ENCODE data around the gene SUGCT. TPM values are rescaled to one million over a fixed set of nuclear protein-coding genes. Genes with fewer than 3 reads are reported as not detected.

The SUGCT gene
- total RNA-seq, 2 experiments from 2014 or later: 0.95 to 1.2 TPM

GRCh38 chr7:40316176-40316575, 181.4 kb downstream of the SUGCT start:
- Histone ChIP-seq H3K27me3 (ENCODE audit: control insufficient read depth in 1 of 2, insufficient read depth in 2 of 2, low read length in 2 of 2) (no peaks in the 10 kb centered on the region), H3K9me3 (ENCODE audit: control insufficient read depth in 1 of 2, insufficient read depth in 1 of 2, low read length in 2 of 2) (no peaks in the 10 kb centered on the region), H3K36me3 (ENCODE audit: insufficient read depth, low read length) (no peaks in the 10 kb centered on the region), H3K4me3 (ENCODE audit: low read length) (no peak overlapping the region), H3K27ac (ENCODE audit: low read depth in 1 of 2, low read length in 2 of 2) (no peak overlapping the region), H3K4me1 (ENCODE audit: insufficient read depth, low read length) (no peaks in the 10 kb centered on the region)
- no peak for TF ChIP-seq CTCF (IDR thresholded peaks at IDR 0.05)
- Mint-ChIP-seq H3K4me1 (ENCODE audit: low read depth) (no peaks in the 10 kb centered on the region), H3K36me3 (ENCODE audit: low read depth) (no peaks in the 10 kb centered on the region), H3K4me3 (no peak overlapping the region), H3K9me3 (no peaks in the 10 kb centered on the region), H3K27me3 (no peaks in the 10 kb centered on the region), H3K27ac (no peak overlapping the region)
- ATAC-seq (ENCODE audit: poor library complexity): no peak
- intact Hi-C loops (cut with DNase I, micrococcal nuclease): no loop called here
- ChIA-PET POLR2A (no interaction called here), CTCF (no interaction called here)
- DNase-seq: no peak

DNA sequence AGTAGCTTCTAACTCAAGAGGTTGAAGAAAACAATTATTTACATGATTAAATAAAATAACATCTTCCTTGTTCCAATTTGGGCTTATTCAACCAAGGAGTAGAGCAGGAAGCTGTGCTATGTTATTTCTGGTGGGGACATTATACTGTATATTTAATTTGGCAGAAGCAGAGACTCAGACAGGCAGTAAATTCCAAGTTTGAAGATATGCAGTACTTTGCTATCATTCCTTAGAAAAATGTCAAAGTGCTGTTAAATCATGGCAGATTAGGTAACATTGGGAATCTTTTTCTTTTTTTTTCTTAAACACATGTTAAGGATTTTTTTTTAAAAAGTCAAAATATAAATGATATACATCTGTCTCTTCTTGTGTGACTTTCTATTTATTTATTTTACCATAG, 190.1 kb downstream of the SUGCT start:
- Histone ChIP-seq H3K27ac (ENCODE audit: low read depth in 1 of 2, low read length in 2 of 2) (no peak overlapping the region), H3K27me3 (ENCODE audit: control insufficient read depth in 1 of 2, insufficient read depth in 2 of 2, low read length in 2 of 2) (no peaks in the 10 kb centered on the region), H3K36me3 (ENCODE audit: insufficient read depth, low read length) (no peaks in the 10 kb centered on the region), H3K9me3 (ENCODE audit: control insufficient read depth in 1 of 2, insufficient read depth in 1 of 2, low read length in 2 of 2) (no peaks in the 10 kb centered on the region), H3K4me3 (ENCODE audit: low read length) (no peak overlapping the region), H3K4me1 (ENCODE audit: insufficient read depth, low read length) (no peaks in the 10 kb centered on the region)
- H3K4me1 Mint-ChIP-seq (ENCODE audit: low read depth): no peaks in the 10 kb centered on the region
- POLR2A ChIA-PET: no interaction called here
- no peaks in the 10 kb centered on the region for H3K36me3 Mint-ChIP-seq (ENCODE audit: low read depth)
- ATAC-seq (ENCODE audit: poor library complexity) (no peak), DNase-seq (no peak)
- no peak for TF ChIP-seq CTCF (IDR thresholded peaks at IDR 0.05)
- H3K27me3 Mint-ChIP-seq: no peaks in the 10 kb centered on the region
- no peak overlapping the region for H3K4me3 Mint-ChIP-seq
- H3K27ac Mint-ChIP-seq: no peak overlapping the region
- intact Hi-C loops (cut with DNase I, micrococcal nuclease): loop anchor here in 1 of 2 experiments (5.0 kb wide), 1 partner anchor 1372 kb away; no protein-coding TSS in a partner anchor
- no peaks in the 10 kb centered on the region for H3K9me3 Mint-ChIP-seq
- CTCF ChIA-PET: no interaction called here

- DNase-seq (no peak), ATAC-seq (ENCODE audit: poor library complexity) (no peak)
- H3K27ac Mint-ChIP-seq: no peak overlapping the region
- POLR2A ChIA-PET: no interaction called here
- H3K4me1 Mint-ChIP-seq (ENCODE audit: low read depth): no peaks in the 10 kb centered on the region
- no peak for TF ChIP-seq CTCF (IDR thresholded peaks at IDR 0.05)
- Histone ChIP-seq H3K4me1 (ENCODE audit: insufficient read depth, low read length) (no peaks in the 10 kb centered on the region), H3K9me3 (ENCODE audit: control insufficient read depth in 1 of 2, insufficient read depth in 1 of 2, low read length in 2 of 2) (no peaks in the 10 kb centered on the region), H3K27me3 (ENCODE audit: control insufficient read depth in 1 of 2, insufficient read depth in 2 of 2, low read length in 2 of 2) (no peaks in the 10 kb centered on the region), H3K27ac (ENCODE audit: low read depth in 1 of 2, low read length in 2 of 2) (no peak overlapping the region), H3K4me3 (ENCODE audit: low read length) (no peak overlapping the region), H3K36me3 (ENCODE audit: insufficient read depth, low read length) (no peaks in the 10 kb centered on the region)
- no peak overlapping the region for H3K4me3 Mint-ChIP-seq
- no peaks in the 10 kb centered on the region for H3K36me3 Mint-ChIP-seq (ENCODE audit: low read depth)
- intact Hi-C loops (cut with DNase I, micrococcal nuclease): loop anchor here in 1 of 2 experiments (5.0 kb wide), 1 partner anchor 1370 kb away; no protein-coding TSS in a partner anchor
- H3K27me3 Mint-ChIP-seq: no peaks in the 10 kb centered on the region
- no peaks in the 10 kb centered on the region for H3K9me3 Mint-ChIP-seq
- CTCF ChIA-PET: no interaction called here
Observed at GRCh38 chr7:40327113-40327512, 192.3 kb downstream of the SUGCT start.
